ENCODE results near the gene GMDS. TPM values are rescaled to one million over a fixed set of nuclear protein-coding genes. Genes with fewer than 3 reads are reported as not detected.

The GMDS gene
- total and polyA plus RNA-seq, 2 of the 8 experiments (the other 6 are each of a cell fraction or from before 2014, with no cell fraction given) = 16.8 to 50.0 TPM

DNA sequence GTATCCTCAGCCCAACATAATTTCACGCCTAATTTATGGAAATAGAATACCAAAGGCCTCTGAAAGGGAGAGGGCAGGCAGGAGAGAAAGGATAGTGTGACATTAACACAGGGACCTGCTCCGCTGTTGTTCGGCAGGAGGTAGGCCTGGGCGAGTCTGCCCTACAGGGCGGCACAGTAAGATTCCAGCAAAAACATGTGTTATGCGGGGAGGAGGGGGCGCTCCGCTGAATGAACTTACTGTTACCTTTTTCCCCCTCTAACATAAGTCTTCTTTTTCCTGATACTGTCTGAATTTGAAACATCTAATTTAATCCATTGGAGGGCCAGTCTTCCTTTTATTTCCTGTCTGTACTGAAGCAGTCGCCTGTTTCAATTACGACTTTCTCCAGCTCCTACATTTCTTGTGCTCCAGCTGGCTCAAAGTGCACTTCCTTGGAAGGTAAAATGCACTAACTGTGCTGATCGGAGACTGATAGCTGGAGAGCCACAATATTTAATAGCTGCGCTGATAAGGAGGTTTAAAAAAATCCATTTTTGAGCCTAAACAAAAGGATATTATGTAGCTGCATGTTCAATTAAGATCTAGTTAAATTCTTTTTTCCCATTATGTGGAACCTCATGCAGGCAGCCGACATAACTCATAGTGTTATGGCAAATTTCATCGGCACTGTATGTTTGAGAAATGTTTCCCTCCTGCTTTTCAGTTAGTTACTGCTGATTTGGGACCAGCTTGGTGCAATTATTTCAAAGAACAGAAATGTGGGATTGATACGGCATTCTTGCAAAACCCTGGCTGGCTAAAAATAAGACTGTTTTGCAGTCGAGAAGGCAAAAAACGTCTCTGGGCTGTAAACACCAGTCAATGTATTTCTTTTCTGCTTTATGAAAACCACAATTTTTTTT lies 442.7 kb downstream of the GMDS start:
- Histone ChIP-seq H2BK120ac (replicated peaks; ENCODE audit: low read depth, low read length) (no peak overlapping the region), H3K23ac (ENCODE audit: insufficient read length) (no peak overlapping the region), H2AK5ac (ENCODE audit: low read depth, low read length) (no peak overlapping the region), H4K91ac (replicated peaks; ENCODE audit: insufficient read length, low read length) (no peak overlapping the region), H3K4me2 (ENCODE audit: insufficient read depth in 1 of 2, low read depth in 2 of 2, low read length in 2 of 2) (peak overlapping the region in 1 of 2 experiments; percentile 22; a peak in 1 of 4 replicates), H3K4me1 (replicated peaks in 1 of 4; ENCODE audit: control insufficient read depth in 3 of 4, insufficient read depth in 4 of 4, low read length in 3 of 4) (peaks cover 0 to 9% (median 3%) of the 10 kb centered on the region in 4 experiments; a peak in 4 of 7 replicates), H3K4ac (replicated peaks; ENCODE audit: insufficient read length, low read depth, low read length) (no peak overlapping the region), H3K14ac (ENCODE audit: insufficient read length) (no peak overlapping the region), H3K9me3 (ENCODE audit: insufficient read depth in 2 of 2, low read depth in 1 of 2, low read length in 1 of 2) (no peaks in the 10 kb centered on the region), H2BK5ac (ENCODE audit: low read depth, low read length) (no peak overlapping the region), H3K56ac (replicated peaks; ENCODE audit: insufficient read length, low read depth, low read length) (no peak overlapping the region), H3K79me2 (ENCODE audit: control insufficient read depth in 1 of 2, insufficient read depth in 2 of 2, low read length in 2 of 2) (no peaks in the 10 kb centered on the region), H3K23me2 (ENCODE audit: low read depth, low read length) (no peaks in the 10 kb centered on the region), H4K5ac (ENCODE audit: insufficient read length, low read depth, low read length) (no peak overlapping the region), H2AFZ (ENCODE audit: low read length) (no peak overlapping the region), H4K20me1 (replicated peaks in 1 of 2; ENCODE audit: control insufficient read depth in 1 of 2, insufficient read depth in 2 of 2, low read length in 2 of 2) (no peaks in the 10 kb centered on the region), H2BK20ac (ENCODE audit: low read length) (no peak overlapping the region), H3K18ac (ENCODE audit: extremely low read depth, low read length) (no peak overlapping the region), H3K36me3 (ENCODE audit: control insufficient read depth in 2 of 4, insufficient read depth in 4 of 4, low read length in 3 of 4) (no peaks in the 10 kb centered on the region), H2BK12ac (ENCODE audit: low read depth, low read length) (no peak overlapping the region), H4K8ac (ENCODE audit: extremely low read depth, insufficient read depth, low read length) (no peak overlapping the region), H3K4me3 (ENCODE audit: extremely low read depth in 1 of 4, insufficient read depth in 2 of 4, low read depth in 3 of 4, low read length in 4 of 4) (no peak overlapping the region), H3K27ac (ENCODE audit: low read depth, low read length) (no peak overlapping the region), H3K27me3 (replicated peaks in 1 of 4; ENCODE audit: control insufficient read depth in 3 of 4, extremely low read depth in 1 of 4, insufficient read depth in 3 of 4, low read length in 3 of 4) (no peaks in the 10 kb centered on the region), H3K9ac (replicated peaks in 1 of 4; ENCODE audit: extremely low read depth in 1 of 4, low read depth in 3 of 4, low read length in 3 of 4) (no peak overlapping the region), H3K79me1 (ENCODE audit: low read depth, low read length) (no peaks in the 10 kb centered on the region), H2BK15ac (ENCODE audit: low read length) (no peak overlapping the region)
- DNase-seq (ENCODE audit: low read depth in 1 of 2, low spot score in 2 of 2) (no peak), FAIRE-seq (no peak)
- ChIA-PET CTCF (ENCODE audit: partially characterized antibody) (interaction anchor here (0.9 to 1.6 kb wide), 5 partner anchors 10 to 205 kb away, joined by 3 to 5 read pairs (median 4); no protein-coding TSS in a partner anchor), POLR2A (ENCODE audit: partially characterized antibody) (no interaction called here)
- 74% methylated on average over 17 of the region's 17 CpGs; no CpG with 5 or more reads in 1 of the 2 experiments for WGBS, 2 experiments (ENCODE audit: extremely low coverage in 1 of 2, insufficient coverage in 1 of 2, insufficient read length in 1 of 2, insufficient replicate concordance in 2 of 2, low coverage in 1 of 2, low lambda C conversion rate in 2 of 2, missing lambda C conversion rate in 1 of 2)
- TF ChIP-seq, protein P1, sequence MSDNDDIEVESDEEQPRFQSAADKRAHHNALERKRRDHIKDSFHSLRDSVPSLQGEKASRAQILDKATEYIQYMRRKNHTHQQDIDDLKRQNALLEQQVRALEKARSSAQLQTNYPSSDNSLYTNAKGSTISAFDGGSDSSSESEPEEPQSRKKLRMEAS (IDR thresholded peaks at IDR 0.05) = no peak
